HG03520 (cell line): ENCODE data around the gene SLC15A1.

ENCODE experiments used
- ATAC-seq: cut with Tn5 transposase; IDR thresholded peaks from one replicate; pipeline ENCODE4 v1.9.1; 2021; ENCODE audit warnings: mild to moderate bottlenecking, moderate library complexity; ENCODE audit not compliant: unreplicated experiment

Gene SLC15A1

GRCh38 chr13:98752467-98753290, at the start of gene SLC15A1:
Gene SLC15A1, minus strand, starts transcription at chr13:98752672. Its CDS starts 74 bp downstream, at chr13:98752598.
- no peak for ATAC-seq

DNA sequence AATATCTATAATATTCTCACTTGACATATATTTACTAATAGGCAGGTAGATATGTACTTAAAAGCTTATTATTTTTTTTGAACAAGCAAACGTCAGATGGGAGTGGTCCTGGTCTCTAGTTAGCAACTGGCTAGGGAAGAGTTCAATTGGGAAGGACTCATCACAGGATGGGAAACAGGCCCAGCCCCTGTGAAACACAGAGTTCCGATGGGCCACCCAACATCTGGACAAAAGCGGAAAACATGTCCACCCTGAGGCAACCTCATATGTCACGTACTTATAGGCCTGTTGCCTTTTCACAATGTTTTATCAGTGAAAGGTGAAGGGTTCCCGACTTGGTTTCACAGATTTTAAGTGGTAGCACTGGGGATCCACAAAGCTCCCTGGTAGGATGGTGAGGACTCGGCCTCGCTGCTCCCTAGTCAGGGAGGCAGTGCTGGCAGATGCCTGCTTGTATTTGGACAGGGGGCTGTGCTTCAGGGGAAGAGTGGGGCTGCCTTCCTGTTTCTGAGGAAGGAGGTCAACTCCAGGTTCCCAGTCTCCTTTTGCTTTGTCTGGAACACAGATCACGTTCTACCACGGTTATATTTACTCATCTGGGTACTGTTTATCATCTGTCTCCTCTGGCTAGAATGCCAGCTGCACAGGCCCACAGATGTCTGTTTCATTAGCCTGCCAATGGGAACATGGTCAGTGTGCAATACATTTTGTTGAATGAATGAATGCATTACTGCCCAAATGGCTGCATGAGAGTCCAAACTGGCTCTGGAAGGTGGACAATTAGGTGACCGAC, 49.4 kb upstream of the SLC15A1 start:
- ATAC-seq = no peak

DNA sequence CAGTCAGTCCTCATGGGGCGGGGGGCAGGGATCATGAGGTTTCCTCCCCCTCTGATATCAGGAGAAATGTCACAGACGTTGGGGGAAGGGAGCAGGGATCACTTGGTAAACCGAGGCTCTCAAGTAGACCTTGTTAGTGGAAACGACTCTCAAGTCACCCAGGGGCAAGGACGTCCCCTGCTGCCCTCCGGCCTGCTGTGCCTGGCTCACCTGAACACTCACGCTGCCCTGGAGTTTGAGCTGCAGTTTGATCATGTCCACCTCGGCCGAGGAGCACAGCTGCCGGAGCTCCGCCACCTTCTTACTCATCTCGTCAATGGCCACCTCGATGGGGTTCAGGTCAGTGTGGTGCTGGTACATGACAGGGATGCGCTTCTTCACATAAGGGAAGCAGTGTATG, 47.6 kb upstream of the SLC15A1 start:
- no peak for ATAC-seq

DNA sequence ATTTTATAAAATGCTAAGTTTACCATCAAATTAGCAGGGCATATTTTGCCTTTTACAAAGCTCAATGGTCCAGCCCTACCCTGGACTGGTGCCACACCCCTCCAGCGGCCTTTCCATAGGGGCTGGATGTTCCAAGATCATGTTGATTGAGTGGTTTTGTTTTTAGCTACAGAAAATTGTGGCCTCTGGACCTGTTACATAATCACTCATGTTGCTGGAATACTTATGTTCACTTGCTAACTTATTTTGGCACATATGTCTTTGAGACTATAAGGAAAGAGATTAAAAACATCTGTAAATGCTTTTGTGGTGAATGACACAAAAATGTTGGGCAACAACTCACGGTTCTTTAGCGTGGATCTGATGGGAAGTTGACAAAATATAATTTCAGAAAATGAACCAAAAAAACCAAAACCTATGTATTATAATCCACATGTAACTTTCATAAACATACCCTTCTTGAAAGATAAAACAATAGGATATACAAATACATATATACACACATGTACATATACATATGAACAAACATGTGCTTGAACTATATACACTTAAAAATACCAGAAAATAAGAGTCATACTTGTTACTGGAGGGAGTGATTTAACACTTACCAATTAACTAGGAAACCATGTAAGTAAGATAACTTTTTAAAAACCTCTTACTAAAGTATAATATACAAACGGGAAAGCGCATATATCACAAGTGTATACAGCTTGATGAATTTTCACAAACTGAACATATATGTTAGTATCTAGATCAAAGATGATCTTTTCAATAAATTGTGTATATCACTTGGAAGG, 46.6 kb upstream of the SLC15A1 start:
- ATAC-seq = no peak

DNA sequence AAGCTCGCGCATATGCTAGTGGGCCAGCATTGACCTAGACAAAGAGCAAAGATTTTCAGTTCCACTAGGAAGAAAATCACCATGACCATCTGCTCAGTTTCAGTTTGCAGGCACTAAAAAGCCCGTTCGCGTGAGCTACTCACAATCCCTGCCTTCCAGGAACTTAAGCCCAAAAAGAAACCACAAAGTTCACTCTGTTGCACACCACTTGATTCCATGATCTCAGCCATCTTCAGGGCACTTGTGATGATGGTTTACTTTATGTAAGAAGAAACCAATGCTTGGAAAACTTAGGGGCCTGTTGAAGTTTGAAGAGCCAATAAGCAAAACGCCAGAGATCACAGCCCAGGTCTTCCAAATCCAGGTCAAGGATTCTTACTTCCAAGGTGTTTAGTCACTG, 45.0 kb upstream of the SLC15A1 start:
- no peak for ATAC-seq

DNA sequence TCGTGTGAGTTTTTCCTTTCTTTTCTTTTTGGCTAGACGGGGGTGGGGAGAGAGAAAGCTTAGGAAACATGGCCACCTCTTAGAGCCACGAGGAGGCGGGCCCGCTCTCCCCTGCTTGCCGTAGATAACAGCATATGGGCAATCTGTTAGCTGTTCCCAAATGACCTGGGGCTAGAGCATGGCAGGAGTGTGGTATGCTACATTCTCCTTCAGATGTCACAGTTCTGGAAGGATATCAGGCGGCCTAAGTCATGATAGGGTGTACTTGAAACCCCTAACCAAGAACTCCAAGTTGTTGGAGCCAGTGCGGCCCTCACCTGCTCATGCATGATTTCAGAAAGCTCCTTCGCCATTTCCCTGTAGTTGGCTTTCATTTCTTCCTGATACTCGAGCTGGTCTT, 44.3 kb upstream of the SLC15A1 start:
- ATAC-seq = no peak

- no peak for ATAC-seq
Measured at GRCh38 chr13:98796191-98796590, 43.7 kb upstream of the SLC15A1 start.

DNA sequence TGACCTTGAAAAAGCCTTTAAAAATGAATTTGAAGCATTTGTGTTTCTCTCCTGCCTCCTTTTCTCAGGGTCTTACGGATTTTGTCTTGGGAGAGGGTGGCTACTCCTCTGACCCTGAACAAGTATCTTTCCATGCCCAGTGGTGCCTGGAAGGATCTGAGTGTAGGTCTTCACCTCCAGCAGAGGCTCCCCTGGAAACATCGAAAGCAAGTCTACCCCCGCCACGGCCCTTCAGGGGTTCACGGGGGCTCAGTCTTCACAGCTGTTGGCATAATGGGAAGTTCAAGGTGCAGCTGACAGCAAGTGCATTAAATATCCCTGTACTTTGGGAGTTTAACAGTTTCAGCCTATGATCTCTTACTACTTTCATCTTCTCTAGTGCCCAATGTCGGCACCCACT, 42.7 kb upstream of the SLC15A1 start:
- ATAC-seq = no peak

- ATAC-seq = no peak
Measured at GRCh38 chr13:98794498-98794897, 42.0 kb upstream of the SLC15A1 start.

DNA sequence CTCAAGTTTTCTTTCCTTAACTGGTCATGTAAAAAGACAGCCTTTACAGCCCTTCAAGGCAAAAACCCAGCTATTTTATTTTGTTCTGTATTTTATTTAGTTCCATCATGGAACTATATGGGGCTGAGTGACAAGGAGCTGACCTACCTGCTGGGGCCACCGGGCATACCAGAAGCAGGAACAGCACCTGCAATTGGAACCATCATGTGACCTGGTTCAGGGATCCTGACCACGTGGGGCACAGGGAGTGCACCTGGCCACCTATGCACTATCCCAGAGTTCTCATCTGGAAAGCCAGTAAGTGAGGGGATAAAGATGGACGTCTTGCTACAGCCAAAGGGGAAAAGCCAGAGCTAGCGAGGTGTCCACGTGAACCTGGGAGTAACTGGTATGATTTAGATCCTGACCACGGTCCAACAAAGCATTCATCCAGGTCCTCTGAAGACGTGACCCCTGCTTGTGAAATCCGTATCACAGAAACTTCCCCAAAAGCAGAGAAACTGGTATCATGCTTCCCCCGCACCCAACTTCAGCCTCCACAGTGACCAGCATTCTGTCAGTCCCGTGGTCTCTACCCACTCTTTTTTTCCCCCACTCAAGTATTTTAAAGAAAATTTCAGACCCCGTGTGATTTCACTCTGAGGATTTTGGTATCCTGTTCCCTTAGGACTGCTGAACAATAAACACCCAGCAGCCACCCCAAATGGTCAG, 40.5 kb upstream of the SLC15A1 start:
- no peak for ATAC-seq

- ATAC-seq = no peak
Measured at GRCh38 chr13:98792321-98792720, 39.8 kb upstream of the SLC15A1 start.

- no peak for ATAC-seq
Measured at GRCh38 chr13:98791611-98792010, 39.1 kb upstream of the SLC15A1 start.

DNA sequence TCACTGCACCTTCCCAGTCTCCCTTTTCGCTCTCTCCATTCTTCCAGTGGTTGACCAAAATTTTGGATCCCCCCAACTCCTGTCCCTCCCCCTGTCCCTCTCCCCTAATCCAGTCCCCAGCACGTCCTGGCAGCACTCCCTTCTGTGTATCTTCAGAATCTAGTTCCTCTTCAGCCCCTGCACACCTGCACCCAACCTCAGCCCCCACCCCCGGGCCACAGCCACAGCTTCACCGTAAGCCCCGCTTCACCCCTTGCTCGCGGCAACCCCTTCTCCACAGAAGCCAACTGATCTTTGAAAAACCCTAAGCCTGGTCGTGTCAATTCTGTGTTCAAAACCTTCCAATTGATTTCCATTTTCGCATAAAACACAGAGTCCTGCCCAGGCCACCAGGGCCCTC, 35.5 kb upstream of the SLC15A1 start:
- ATAC-seq = no peak

- ATAC-seq = no peak
Measured at GRCh38 chr13:98787173-98787572, 34.7 kb upstream of the SLC15A1 start.

DNA sequence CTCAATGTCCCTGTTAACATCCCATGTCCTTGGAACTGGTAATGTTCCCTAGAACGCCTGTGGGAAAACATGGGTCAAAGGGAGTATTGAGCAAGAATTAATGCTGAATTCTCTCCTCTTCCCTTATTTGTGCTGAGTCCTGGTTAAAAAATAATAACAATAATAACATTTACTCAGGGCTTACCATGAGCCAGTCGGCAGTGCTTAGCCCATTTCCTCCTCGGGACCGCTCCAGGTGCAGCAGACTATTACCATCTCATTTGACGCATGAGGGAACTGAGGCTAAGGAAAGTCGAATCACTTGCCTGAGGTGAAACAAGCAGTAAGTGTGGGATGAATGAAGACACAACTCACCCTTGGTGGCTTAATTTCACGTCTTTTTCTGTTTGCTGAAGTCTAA, 33.6 kb upstream of the SLC15A1 start:
- ATAC-seq = no peak

- no peak for ATAC-seq
Measured at GRCh38 chr13:98785405-98785804, 32.9 kb upstream of the SLC15A1 start.

DNA sequence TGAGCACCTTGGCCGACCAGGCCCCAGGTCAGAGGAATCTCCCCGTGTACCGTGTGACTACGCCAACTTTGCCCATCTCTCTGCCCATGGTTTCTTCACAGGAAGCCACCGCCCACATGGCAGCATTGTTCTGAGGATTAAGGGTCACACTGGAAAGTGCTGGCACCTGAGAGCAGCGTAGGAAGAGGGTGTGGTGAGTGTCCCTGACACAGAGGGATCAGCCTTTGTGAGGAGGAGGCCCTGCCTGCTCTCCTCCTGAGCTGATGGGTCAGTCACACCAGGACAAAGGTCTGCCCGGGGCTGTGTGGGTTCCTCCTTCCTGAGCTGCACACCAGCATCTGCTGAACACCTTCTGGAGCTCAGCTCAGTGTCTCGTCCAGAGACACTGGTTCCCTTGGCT, 32.2 kb upstream of the SLC15A1 start:
- no peak for ATAC-seq

GRCh38 chr13:98783856-98784478, 31.5 kb upstream of the SLC15A1 start:
- ATAC-seq = no peak

DNA sequence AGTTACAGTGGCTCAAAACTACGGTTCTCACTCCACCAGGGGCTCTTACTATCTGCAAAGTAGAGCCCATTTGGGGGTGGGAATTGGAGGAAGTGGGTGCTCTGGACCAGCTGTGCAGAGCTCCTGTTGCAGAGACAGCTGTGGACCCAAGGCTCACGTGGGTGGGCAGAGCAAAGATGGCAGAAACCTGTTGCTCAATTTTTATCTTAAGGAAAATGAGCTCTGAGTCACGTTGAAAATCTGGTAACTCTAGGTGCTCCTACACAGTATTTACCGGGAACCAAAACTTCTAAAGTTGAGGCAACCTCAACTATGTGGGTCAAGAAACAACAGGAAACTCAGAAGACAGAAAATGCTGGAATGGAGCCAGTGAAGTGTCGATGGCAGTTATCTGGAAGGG, 30.2 kb upstream of the SLC15A1 start:
- no peak for ATAC-seq

DNA sequence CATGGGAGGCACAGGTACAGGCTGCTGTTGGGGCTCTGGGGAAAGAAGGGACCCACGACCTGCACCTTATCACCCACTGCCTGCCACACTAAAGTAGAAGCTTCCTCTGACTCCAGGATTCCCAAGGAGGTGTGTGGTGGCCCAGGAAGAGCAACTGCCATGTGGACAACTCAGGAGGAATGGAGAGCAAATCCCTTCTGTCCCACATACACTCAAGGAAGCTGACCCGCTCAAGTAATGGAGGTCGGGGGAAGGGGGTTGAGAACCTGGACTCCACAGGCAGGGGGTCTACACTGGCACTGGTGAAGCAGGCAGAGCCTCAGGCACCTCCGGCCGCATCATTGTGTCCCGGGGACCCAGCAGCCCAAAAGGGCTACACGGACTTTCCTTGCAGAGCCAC, 29.4 kb upstream of the SLC15A1 start:
- no peak for ATAC-seq
